ENCODE data around the gene DDX47. TPM values are rescaled to one million over a fixed set of nuclear protein-coding genes. Genes with fewer than 3 reads are reported as not detected.

DDX47 gene
- total and polyA plus RNA-seq, 10 of the 15 experiments (the other 5 are each of a cell fraction or from before 2014, with no cell fraction given): 84.8 to 266 (median 120) TPM

GRCh38 chr12:12811343-12811742, 1.8 kb upstream of the DDX47 start:
- H4K20me1 ChIP-seq (ENCODE audit: control insufficient read depth, insufficient read depth): no peaks in the 10 kb centered on the region
- ATAC-seq: no peak
- TF ChIP-seq E4F1 (IDR thresholded peaks at IDR 0.05; ENCODE audit: borderline replicate concordance, partially characterized antibody): no peak
- TF ChIP-seq GATAD2B (conservative IDR thresholded peaks at IDR 0.05; ENCODE audit: low read depth): no peak
- TF ChIP-seq PRDM15 (CRISPR knock-in tag; IDR thresholded peaks at IDR 0.05): no peak
- TF ChIP-seq ZNF207 (IDR thresholded peaks at IDR 0.05; ENCODE audit: borderline replicate concordance): no peak
- no peak for TF ChIP-seq BMI1 (IDR thresholded peaks at IDR 0.05; ENCODE audit: borderline replicate concordance)
- TF ChIP-seq SKIL (IDR thresholded peaks at IDR 0.05; ENCODE audit: low read depth, poor library complexity, severe bottlenecking): no peak
- no peak for TF ChIP-seq SUZ12 (IDR thresholded peaks at IDR 0.05; ENCODE audit: unreplicated experiment)
- TF ChIP-seq IRF4 (IDR thresholded peaks at IDR 0.05; ENCODE audit: low read depth, low read length): no peak
- H3K36me3 ChIP-seq (ENCODE audit: control insufficient read depth in 2 of 2, insufficient read depth in 2 of 2, low read length in 1 of 2): peaks cover 0 to 2% of the 10 kb centered on the region in 2 experiments; a peak in 2 of 4 replicates
- no peak overlapping the region for H2AFZ ChIP-seq (ENCODE audit: control insufficient read depth, low read depth, low read length)
- no peak overlapping the region for H3K27ac ChIP-seq (ENCODE audit: control insufficient read depth, insufficient read depth)
- no TSS peak for BruUV-seq (replicated peaks)
- H3K4me3 ChIP-seq: no peak overlapping the region
- H3K9ac ChIP-seq (ENCODE audit: control insufficient read depth, insufficient read depth, low read length): no peak overlapping the region
- no peak overlapping the region for H3K4me2 ChIP-seq (ENCODE audit: control insufficient read depth, insufficient read depth)
- FAIRE-seq: no peak
- CTCF ChIA-PET: interaction anchor here (0.6 to 12.6 kb wide), 2 partner anchors 13 to 23 kb away, joined by 3 to 136 read pairs; no protein-coding TSS in a partner anchor
- RAD21 ChIA-PET (ENCODE audit: unreplicated experiment): interaction anchor here (1.1 kb wide), 1 partner anchor 10 kb away, joined by 3 read pairs; no protein-coding TSS in a partner anchor
- no peaks in the 10 kb centered on the region for H3K9me3 ChIP-seq (replicated peaks; ENCODE audit: control insufficient read depth, insufficient read depth, low read length)
- intact Hi-C loops (cut with micrococcal nuclease; ENCODE audit: unreplicated experiment) (no loop called here), in situ Hi-C loops (cut with MboI) (loop anchor here (25.0 kb wide), 1 partner anchor 1976 kb away; no protein-coding TSS in a partner anchor)
- H3K4me1 ChIP-seq (ENCODE audit: control insufficient read depth, insufficient read depth, low read length): peaks cover 21% of the 10 kb centered on the region
- SMC1A ChIA-PET (ENCODE audit: uncharacterized antibody, unreplicated experiment): interaction anchor here (0.9 to 8.8 kb wide), 2 partner anchors 11 to 24 kb away, joined by 5 to 88 read pairs; partner anchors contain the start of gene APOLD1
- WGBS (ENCODE audit: insufficient coverage, insufficient replicate concordance, low lambda C conversion rate, missing lambda C conversion rate): 87% methylated on average over 3 of the region's 3 CpGs
- no peaks in the 10 kb centered on the region for H3K27me3 ChIP-seq (replicated peaks in 1 of 2; ENCODE audit: control insufficient read depth in 2 of 2, insufficient read depth in 2 of 2, low read length in 1 of 2)
- POLR2A ChIA-PET: interaction anchor here (4.4 kb wide), 1 partner anchor 7 kb away, joined by 28 read pairs; no protein-coding TSS in a partner anchor
- no peak for DNase-seq (ENCODE audit: low read depth, low spot score)
- peaks cover 32% of the 10 kb centered on the region for H3K79me2 ChIP-seq (ENCODE audit: control insufficient read depth, insufficient read depth, low read length)

Data from GM12878 (cell line).